Skeletal muscle tissue (tissue), 4 donors: Measurements from ENCODE around the gene TMEM204. TPM values are rescaled to one million over a fixed set of nuclear protein-coding genes. Genes with fewer than 3 reads are reported as not detected.

Experiments used
- H3K27ac ChIP-seq: one replicate; pipeline ENCODE4 v1.7.0; 2013; ENCODE audit warnings: mild to moderate bottlenecking, low read depth, low read length, inconsistent platforms
- H3K27me3 ChIP-seq, 3 donors: one replicate each; pipeline ENCODE4 v1.7.0; 2013; ENCODE audit warnings: low read length in 3 of 3; ENCODE audit not compliant: control insufficient read depth in 3 of 3, insufficient read depth in 3 of 3
- H3K36me3 ChIP-seq, 3 donors: one replicate each; pipeline ENCODE4 v1.7.0; 2013; ENCODE audit warnings: low read length in 3 of 3; ENCODE audit not compliant: control insufficient read depth in 3 of 3, insufficient read depth in 3 of 3
- H3K4me1 ChIP-seq, 3 donors: one replicate each; pipeline ENCODE4 v1.7.0; 2013; ENCODE audit warnings: low read length in 3 of 3, mild to moderate bottlenecking in 3 of 3; ENCODE audit not compliant: control insufficient read depth in 3 of 3, insufficient read depth in 3 of 3
- H3K4me3 ChIP-seq, 3 donors: one replicate each; pipeline ENCODE4 v1.7.0; 2013; ENCODE audit warnings: low read length in 3 of 3
- H3K9ac ChIP-seq, 3 donors: one replicate each; pipeline ENCODE4 v1.7.0; 2013; ENCODE audit warnings: low read length in 3 of 3, mild to moderate bottlenecking in 3 of 3, moderate library complexity in 2 of 3, low read depth in 1 of 3
- H3K9me3 ChIP-seq, 3 donors: one replicate each; pipeline ENCODE4 v1.7.0; 2013; ENCODE audit warnings: low read length in 3 of 3; ENCODE audit not compliant: control insufficient read depth in 3 of 3
- total RNA-seq: library from RNA; depleted of rRNA; stranded (reverse); fragments of >200 nt; gene quantifications from one replicate; pipeline ENCODE4 v1.2.3, GENCODE V29; 2014
- donor health status: Osteomylitis.

The TMEM204 gene
- total RNA-seq, 1 donor from 2014 or later: 8.9 TPM

DNA sequence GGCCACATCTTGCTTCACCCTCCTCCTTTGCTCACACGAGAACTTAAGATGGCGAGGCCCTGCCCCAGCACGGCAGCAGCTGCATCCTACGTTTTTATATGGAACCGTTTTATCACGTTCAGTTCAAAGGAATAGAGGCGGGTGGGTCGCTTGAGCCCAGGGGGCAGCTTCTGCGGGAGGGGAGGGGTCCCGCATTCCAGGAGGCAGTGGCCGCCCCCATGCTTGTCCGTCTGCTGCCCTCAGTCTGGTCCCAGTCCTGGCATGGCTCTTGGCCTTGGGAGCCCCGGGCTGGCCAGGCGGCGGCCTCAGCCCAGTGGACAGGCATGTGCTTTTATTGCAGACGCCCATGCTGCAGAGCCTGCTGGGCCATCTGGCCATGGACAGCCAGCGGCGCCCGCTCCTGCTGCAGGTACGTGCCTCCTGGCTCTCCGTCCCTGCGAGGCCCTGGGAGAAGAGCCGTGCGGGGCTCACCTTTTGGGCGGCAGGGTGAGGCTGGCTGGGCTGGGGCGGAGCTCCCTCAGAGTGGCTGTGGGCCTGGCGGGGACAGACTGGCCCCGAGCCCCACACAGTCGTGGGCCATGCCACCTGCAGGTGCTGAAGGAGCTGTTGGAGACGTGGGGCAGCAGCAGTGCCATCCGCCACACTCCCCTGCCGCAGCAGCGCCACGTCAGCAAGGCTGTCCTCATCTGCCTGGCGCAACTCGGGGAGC lies 33.6 kb upstream of the TMEM204 start:
- H3K9me3 ChIP-seq: no peaks in the 10 kb centered on the region
- no peak overlapping the region for H3K27ac ChIP-seq
- H3K4me3 ChIP-seq: no peak overlapping the region
- peaks cover 1 to 4% (median 2%) of the 10 kb centered on the region in 3 donors for H3K4me1 ChIP-seq
- H3K9ac ChIP-seq: no peak overlapping the region
- peaks cover 50 to 67% (median 66%) of the 10 kb centered on the region in 3 donors for H3K36me3 ChIP-seq
- no peaks in the 10 kb centered on the region for H3K27me3 ChIP-seq

DNA sequence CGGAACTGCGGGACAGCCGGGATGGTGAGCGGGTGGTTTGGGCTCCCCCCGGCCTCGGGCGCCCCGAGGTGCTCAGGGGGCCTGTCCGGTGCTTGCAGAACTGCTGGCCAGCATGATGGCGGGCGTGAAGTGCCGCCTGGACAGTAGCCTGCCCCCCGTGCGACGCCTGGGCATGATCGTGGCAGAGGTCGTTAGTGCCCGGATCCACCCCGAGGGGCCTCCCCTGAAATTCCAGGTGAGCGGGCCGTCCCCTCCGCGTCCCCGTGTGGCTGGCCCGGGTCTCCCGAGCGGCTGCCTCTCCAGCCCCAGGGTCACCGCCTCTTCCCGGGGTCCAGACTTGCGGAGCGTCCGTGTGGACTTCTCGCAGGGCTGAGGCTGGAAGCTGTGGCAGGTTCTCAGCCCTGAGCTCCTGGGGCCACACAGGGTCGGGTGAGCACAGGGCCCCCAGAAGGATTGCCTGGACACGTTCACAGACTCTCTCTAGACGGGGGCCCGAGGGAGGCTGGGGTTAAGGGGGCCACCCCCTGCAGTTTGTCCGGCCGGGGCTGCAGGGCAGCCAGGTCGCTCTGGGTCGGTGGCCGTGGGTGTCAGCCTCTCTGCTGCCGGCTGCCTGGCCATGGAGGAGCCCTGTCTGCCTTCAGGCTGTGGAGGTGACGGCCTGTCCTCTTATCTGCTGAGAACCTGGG lies 32.9 kb upstream of the TMEM204 start:
- H3K27ac ChIP-seq: no peak overlapping the region
- no peak overlapping the region for H3K4me3 ChIP-seq
- peaks cover 45 to 63% (median 63%) of the 10 kb centered on the region in 3 donors for H3K36me3 ChIP-seq
- H3K4me1 ChIP-seq: no peaks in the 10 kb centered on the region
- H3K9ac ChIP-seq: no peak overlapping the region
- H3K9me3 ChIP-seq: no peaks in the 10 kb centered on the region
- no peaks in the 10 kb centered on the region for H3K27me3 ChIP-seq

DNA sequence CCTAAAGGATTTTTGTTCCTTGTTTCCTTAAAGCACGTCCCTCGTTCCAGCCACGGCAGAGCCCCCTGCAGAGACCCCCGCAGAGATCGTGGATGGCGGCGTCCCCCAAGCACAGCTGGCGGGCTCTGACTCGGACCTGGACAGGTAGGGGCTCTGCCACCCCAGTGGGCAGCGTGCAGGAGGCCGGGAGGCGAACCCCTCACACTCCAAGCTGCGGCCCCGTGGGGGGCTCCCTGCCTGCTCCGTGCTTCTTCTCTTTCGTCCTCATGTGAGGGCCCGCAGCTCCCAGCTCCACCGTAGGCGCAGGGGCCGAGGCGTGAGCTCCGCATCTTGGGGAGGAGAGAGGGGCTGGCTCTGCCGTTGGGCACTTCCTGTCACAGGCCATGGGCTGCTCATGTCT lies 31.8 kb upstream of the TMEM204 start:
- H3K9ac ChIP-seq: no peak overlapping the region
- H3K27ac ChIP-seq: no peak overlapping the region
- H3K4me1 ChIP-seq: no peaks in the 10 kb centered on the region
- H3K36me3 ChIP-seq: peaks cover 46 to 64% (median 63%) of the 10 kb centered on the region in 3 donors
- H3K4me3 ChIP-seq: no peak overlapping the region
- no peaks in the 10 kb centered on the region for H3K27me3 ChIP-seq
- H3K9me3 ChIP-seq: no peaks in the 10 kb centered on the region

DNA sequence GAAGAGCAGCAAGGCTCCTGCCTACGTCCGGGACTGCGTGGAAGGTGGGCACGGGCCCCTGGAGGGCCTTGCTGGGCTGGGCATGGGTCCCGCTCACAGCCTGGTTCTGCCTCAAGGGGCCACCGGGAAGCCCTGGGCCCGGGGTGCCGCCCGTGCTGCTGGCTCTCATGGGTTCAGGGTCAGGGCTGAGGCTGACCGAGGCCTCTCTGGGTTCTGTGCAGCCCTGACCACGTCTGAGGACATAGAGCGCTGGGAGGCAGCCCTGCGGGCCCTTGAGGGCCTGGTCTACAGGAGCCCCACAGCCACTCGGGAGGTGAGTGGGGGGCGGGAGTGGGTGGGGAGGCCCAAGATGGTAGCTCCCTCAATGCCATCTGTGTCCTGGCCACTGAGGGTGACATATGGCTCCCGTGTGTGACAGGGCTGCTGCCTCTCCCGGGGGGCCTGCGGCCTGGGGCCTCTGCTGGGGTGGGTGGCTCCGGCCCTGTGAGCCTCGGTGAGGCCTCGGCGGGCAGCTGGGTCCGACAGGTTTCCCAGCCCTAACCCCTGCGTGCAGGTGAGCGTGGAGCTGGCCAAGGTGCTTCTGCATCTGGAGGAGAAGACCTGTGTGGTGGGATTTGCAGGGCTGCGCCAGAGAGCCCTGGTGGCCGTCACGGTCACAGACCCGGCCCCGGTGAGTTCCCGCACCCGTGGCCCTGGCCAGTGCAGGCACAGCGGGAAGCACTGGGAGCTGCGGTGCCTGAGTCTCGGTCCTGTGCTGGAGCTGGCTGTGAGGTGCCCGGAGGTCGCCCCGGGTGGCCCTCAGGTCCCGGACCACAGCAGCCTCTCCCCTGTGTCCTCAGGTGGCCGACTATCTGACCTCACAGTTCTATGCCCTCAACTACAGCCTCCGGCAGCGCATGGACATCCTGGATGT lies 31.1 kb upstream of the TMEM204 start:
- no peaks in the 10 kb centered on the region for H3K27me3 ChIP-seq
- H3K4me1 ChIP-seq: no peaks in the 10 kb centered on the region
- H3K4me3 ChIP-seq: no peak overlapping the region
- peaks cover 39 to 60% (median 57%) of the 10 kb centered on the region in 3 donors for H3K36me3 ChIP-seq
- no peaks in the 10 kb centered on the region for H3K9me3 ChIP-seq
- H3K27ac ChIP-seq: no peak overlapping the region
- H3K9ac ChIP-seq: no peak overlapping the region

DNA sequence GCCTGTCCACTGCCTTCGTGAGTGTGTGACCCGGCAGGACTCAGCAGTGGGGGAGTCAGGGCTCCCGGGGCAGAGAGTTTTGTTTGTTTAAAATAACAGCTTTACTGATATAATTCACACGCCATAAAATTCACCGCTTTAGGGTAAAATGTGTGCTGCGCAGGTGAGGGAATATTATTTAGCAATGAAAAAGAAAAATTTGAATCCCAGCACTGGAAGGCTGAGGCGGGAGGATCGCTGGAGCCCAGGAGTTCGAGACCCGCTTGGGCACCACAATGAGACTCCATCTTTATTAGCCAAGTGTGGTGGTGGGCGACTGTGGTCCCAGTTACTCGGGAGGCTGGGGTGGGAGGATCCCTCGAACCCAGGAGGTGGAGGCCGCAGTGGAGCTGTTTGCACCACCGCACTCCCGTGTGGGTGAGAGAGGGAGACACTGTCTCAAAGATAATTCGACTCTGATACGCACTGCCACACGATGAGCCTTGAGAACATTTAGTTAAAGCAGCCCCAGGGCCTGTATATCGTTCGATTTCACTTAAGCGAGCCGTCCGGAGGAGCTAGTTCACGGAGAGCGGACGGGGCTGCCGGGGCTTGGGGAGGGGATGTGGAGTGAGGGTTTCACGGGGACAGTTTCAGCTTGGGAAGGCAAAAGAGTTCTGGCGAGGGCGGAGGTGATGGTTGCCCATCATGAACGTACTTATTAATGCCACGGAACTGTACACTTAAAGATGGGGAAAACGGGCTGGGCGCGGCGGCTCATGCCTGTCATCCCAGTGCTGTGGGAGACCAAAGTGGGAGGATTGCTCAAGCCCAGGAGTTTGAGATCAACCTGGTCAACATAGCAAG lies 30.1 kb upstream of the TMEM204 start:
- no peaks in the 10 kb centered on the region for H3K9me3 ChIP-seq
- H3K4me3 ChIP-seq: no peak overlapping the region
- H3K9ac ChIP-seq: no peak overlapping the region
- peaks cover 35 to 57% (median 53%) of the 10 kb centered on the region in 3 donors for H3K36me3 ChIP-seq
- no peaks in the 10 kb centered on the region for H3K4me1 ChIP-seq
- H3K27ac ChIP-seq: no peak overlapping the region
- H3K27me3 ChIP-seq: no peaks in the 10 kb centered on the region

DNA sequence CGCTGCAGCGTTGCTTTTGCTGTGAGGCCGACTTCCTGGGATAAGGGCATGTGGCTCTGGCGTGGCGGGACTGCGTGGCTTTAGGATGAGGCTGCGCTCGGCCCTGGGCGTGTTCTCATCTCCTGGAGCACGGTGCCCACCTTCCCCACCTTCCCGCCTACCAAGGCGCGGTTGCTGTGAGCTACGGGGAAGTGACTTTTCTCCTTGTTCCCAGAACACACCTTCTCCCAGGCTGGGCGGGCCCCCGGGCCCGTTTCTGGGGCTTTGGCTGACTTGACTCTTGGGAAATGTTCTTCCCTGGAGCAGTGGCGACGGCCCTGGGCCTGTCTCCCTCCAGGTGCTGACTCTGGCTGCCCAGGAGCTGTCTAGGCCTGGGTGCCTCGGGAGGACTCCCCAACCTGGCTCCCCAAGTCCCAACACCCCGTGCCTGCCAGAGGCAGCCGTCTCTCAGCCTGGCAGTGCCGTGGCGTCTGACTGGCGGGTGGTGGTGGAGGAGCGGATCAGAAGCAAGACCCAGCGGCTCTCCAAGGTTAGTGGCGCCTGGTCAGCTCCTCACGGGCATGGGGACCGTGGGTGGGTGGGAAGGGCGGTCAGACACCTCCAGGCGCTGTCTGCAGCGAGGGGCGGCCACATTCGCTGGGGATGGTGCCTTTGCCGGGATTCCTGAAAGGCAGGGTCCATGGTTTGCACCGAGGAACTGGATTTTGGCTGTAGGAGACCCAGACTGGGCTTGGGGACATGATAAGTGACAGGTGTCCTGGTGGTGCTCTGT lies 28.2 kb upstream of the TMEM204 start:
- H3K9me3 ChIP-seq: no peaks in the 10 kb centered on the region
- H3K36me3 ChIP-seq: peaks cover 24 to 43% (median 37%) of the 10 kb centered on the region in 3 donors
- H3K27me3 ChIP-seq: no peaks in the 10 kb centered on the region
- no peak overlapping the region for H3K4me3 ChIP-seq
- no peak overlapping the region for H3K27ac ChIP-seq
- H3K4me1 ChIP-seq: peaks cover 11 to 14% (median 11%) of the 10 kb centered on the region in 3 donors
- H3K9ac ChIP-seq: no peak overlapping the region

DNA sequence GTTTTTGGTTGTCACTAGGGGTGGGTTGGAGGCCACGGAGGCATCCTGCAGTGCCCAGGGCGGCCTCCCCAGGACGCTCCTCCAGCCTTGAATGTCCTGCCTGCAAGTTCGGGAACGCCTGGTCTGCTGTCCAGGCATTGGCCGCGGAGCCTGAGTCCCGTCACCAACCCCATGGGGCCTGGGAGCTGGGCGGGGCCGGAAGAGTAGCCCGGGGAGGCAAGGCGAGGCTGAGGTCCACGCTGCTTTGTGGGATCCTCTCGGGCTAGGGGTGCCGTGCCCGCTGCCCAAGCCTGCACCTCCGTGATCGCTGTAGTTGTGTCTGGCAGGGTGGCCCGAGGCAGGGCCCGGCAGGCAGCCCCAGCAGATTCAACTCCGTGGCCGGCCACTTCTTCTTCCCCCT lies 27.6 kb upstream of the TMEM204 start:
- no peak overlapping the region for H3K4me3 ChIP-seq
- H3K27me3 ChIP-seq: no peaks in the 10 kb centered on the region
- no peaks in the 10 kb centered on the region for H3K9me3 ChIP-seq
- H3K36me3 ChIP-seq: peaks cover 24 to 41% (median 36%) of the 10 kb centered on the region in 3 donors
- no peak overlapping the region for H3K27ac ChIP-seq
- peaks cover 13 to 19% (median 14%) of the 10 kb centered on the region in 3 donors for H3K4me1 ChIP-seq
- H3K9ac ChIP-seq: no peak overlapping the region

DNA sequence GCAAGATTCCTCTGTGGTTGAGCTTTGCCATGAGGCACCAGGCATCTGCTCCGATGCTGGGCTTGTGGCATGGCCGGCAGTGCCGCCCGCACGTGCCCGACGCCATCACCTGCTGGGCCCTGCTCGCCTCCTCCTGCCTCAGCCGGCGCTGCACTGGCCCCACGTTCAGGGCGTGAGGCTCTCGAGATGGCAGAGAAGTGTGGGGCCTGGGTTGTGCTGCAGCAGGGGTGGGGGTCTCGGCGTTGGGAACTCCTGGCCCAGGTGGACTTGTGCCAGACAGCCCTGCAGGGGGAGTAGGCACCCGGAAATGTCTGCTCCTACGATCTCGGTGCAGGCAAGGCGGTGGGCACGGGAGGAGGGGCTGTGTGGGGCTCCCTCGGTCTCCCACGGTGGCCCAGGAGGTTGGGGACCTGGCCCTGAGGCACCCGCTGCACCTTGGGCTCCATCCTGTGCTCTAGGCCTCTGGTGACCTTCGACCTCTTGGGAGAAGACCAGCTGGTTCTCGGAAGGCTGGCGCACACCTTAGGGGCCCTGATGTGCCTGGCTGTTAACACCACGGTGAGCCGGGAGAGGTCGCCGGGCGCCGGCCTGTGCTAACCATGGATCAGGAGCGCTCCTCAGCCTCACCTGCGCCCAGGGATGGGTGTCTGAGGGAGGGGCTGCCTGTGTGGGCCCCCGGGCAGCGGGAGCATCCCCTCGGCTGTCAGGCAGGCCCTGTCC lies 26.8 kb upstream of the TMEM204 start:
- H3K27ac ChIP-seq: no peak overlapping the region
- no peaks in the 10 kb centered on the region for H3K27me3 ChIP-seq
- H3K4me3 ChIP-seq: no peak overlapping the region
- H3K9ac ChIP-seq: no peak overlapping the region
- no peaks in the 10 kb centered on the region for H3K9me3 ChIP-seq
- H3K4me1 ChIP-seq: peaks cover 13 to 21% (median 17%) of the 10 kb centered on the region in 3 donors
- H3K36me3 ChIP-seq: peaks cover 22 to 38% (median 35%) of the 10 kb centered on the region in 3 donors
